ENCODE data around the gene CTSZ. TPM values are rescaled to one million over a fixed set of nuclear protein-coding genes. Genes with fewer than 3 reads are reported as not detected.

The CTSZ gene
- total RNA-seq, 1 experiment from 2014 or later = 37.6 TPM

GRCh38 chr20:58997141-58997770 lies 9.8 kb downstream of the CTSZ start:
- Histone ChIP-seq H3K4me1 (ENCODE audit: insufficient read depth, low read length) (no peaks in the 10 kb centered on the region), H3K27me3 (ENCODE audit: insufficient read depth, low read length) (no peaks in the 10 kb centered on the region), H3K4ac (ENCODE audit: low read depth, low read length) (no peak overlapping the region), H3K79me1 (ENCODE audit: insufficient read depth, low read depth, low read length, poor library complexity, severe bottlenecking) (no peaks in the 10 kb centered on the region), H4K5ac (ENCODE audit: insufficient read length, low read depth, low read length) (no peak overlapping the region), H3K23ac (ENCODE audit: insufficient read length, low read depth, low read length) (no peak overlapping the region), H4K8ac (replicated peaks; ENCODE audit: insufficient read length, low read depth, low read length) (no peak overlapping the region), H3T11ph (ENCODE audit: low read length) (no peak overlapping the region), H2AFZ (ENCODE audit: low read length) (no peak overlapping the region), H4K91ac (ENCODE audit: insufficient read length, low read depth, low read length) (no peak overlapping the region), H3K79me2 (ENCODE audit: insufficient read depth, low read length) (no peaks in the 10 kb centered on the region), H3K9ac (ENCODE audit: extremely low read depth, insufficient read length, low read length) (no peak overlapping the region), H2BK12ac (ENCODE audit: insufficient read length, low read depth, low read length) (no peak overlapping the region), H3K9me3 (ENCODE audit: control insufficient read depth, low read depth, low read length) (no peaks in the 10 kb centered on the region), H3K23me2 (ENCODE audit: insufficient read length, low read depth, low read length, poor library complexity, severe bottlenecking) (no peaks in the 10 kb centered on the region), H3K27ac (ENCODE audit: insufficient read length, low read depth, low read length) (no peak overlapping the region), H3K56ac (ENCODE audit: insufficient read length, low read depth, low read length) (no peak overlapping the region), H2AK5ac (ENCODE audit: insufficient read length, low read length) (no peak overlapping the region), H2BK5ac (ENCODE audit: insufficient read length, low read length) (no peak overlapping the region), H4K20me1 (ENCODE audit: control insufficient read depth, insufficient read depth, insufficient read length) (no peaks in the 10 kb centered on the region), H2BK20ac (ENCODE audit: low read depth, low read length, poor library complexity, severe bottlenecking) (no peak overlapping the region), H3K4me2 (ENCODE audit: insufficient read depth, insufficient read length, low read length) (no peak overlapping the region), H2BK15ac (ENCODE audit: low read depth, low read length) (no peak overlapping the region), H3K14ac (ENCODE audit: insufficient read depth, low read length) (no peak overlapping the region), H2BK120ac (ENCODE audit: low read depth, low read length, poor library complexity, severe bottlenecking) (no peak overlapping the region), H3K18ac (ENCODE audit: insufficient read length, low read depth, low read length) (no peak overlapping the region)
- no peak for DNase-seq
- Mint-ChIP-seq H3K36me3 (ENCODE audit: insufficient read depth in 1 of 3, low read depth in 3 of 3) (peaks cover 16 to 69% (median 66%) of the 10 kb centered on the region in 3 experiments; a peak in 5 of 7 replicates), H3K9me3 (no peaks in the 10 kb centered on the region), H3K4me3 (no peak overlapping the region), H3K4me1 (no peaks in the 10 kb centered on the region), H3K27me3 (ENCODE audit: low read depth) (no peaks in the 10 kb centered on the region; the same call in 1 of the 2 replicates), H3K27ac (peak overlapping the region; percentile 19 to 57 (median 49); a peak in 4 of 7 replicates)
- no CpG with 5 or more reads among the region's 24 CpGs for WGBS (ENCODE audit: extremely low coverage, insufficient read length, low lambda C conversion rate)
- TF ChIP-seq CTCF (conservative IDR thresholded peaks at IDR 0.05) = no peak

Measured in H9 (cell line).